Lung (tissue), 12 donors: ENCODE measurements around the gene CTDSPL2. TPM values are rescaled to one million over a fixed set of nuclear protein-coding genes. Genes with fewer than 3 reads are reported as not detected.

Experiments
- ATAC-seq: fragments of 200-7000 bp; cut with Tn5 transposase; one replicate; pipeline ENCODE4 v1.9.1; 2020; ENCODE audit warnings: moderate number of reproducible peaks; ENCODE audit not compliant: insufficient read depth, low FRiP score
- DNase-seq, 3 donors: peaks; one replicate each; pipeline ENCODE4 v3.0.0-alpha.2; 2013 to 2017
- H3K27ac ChIP-seq, 2 donors: one replicate each; pipeline ENCODE4 v1.5.1; 2013; ENCODE audit warnings: mild to moderate bottlenecking in 2 of 2, moderate library complexity in 2 of 2, control low read depth in 1 of 2, inconsistent platforms in 1 of 2, low read depth in 1 of 2, low read length in 1 of 2
- H3K27me3 ChIP-seq, 3 donors: one replicate each; pipeline ENCODE4 v1.5.1; 2013; ENCODE audit warnings: low read length in 2 of 3; ENCODE audit not compliant: control insufficient read depth in 3 of 3, insufficient read depth in 3 of 3
- H3K36me3 ChIP-seq, 4 donors: one replicate each; pipeline ENCODE4 v1.5.1; 2013; ENCODE audit warnings: low read length in 4 of 4, mild to moderate bottlenecking in 1 of 4, moderate library complexity in 1 of 4; ENCODE audit not compliant: control insufficient read depth in 4 of 4, insufficient read depth in 4 of 4
- H3K4me1 ChIP-seq, 5 donors: one replicate each; pipeline ENCODE4 v1.5.1; 2013; ENCODE audit warnings: low read length in 5 of 5, mild to moderate bottlenecking in 2 of 5, moderate library complexity in 1 of 5; ENCODE audit not compliant: control insufficient read depth in 5 of 5, insufficient read depth in 5 of 5
- H3K4me3 ChIP-seq: one replicate; pipeline ENCODE4 v1.5.1; 2013; ENCODE audit warnings: mild to moderate bottlenecking, control low read depth, moderate library complexity
- H3K9ac ChIP-seq, 2 donors: one replicate each; pipeline ENCODE4 v1.5.1; 2013; ENCODE audit warnings: low read length in 2 of 2, control low read depth in 1 of 2; ENCODE audit not compliant: insufficient read depth in 1 of 2
- H3K9me3 ChIP-seq, 4 donors: one replicate each; pipeline ENCODE4 v1.5.1; 2013; ENCODE audit warnings: low read length in 3 of 4, mild to moderate bottlenecking in 1 of 4, moderate library complexity in 1 of 4; ENCODE audit not compliant: control insufficient read depth in 4 of 4, insufficient read depth in 3 of 4
- CTCF ChIP-seq: IDR thresholded peaks from 2 replicates; pipeline ENCODE4 v1.5.1; 2012; ENCODE audit warnings: mild to moderate bottlenecking; ENCODE audit errors: control extremely low read depth, extremely low read depth
- WGBS, 2 donors: extraction: QIAGEN DNeasy Blood & Tissue Kit; methylation state at CpG; one replicate each; pipeline ENCODE4 v1.1.7; 2013; 5-methylcytosine and 5-hydroxymethylcytosine counted together
- polyA plus RNA-seq, 2 donors: library from polyadenylated mRNA; stranded (reverse); fragments of 200-250 nt; gene quantifications; one replicate each; pipeline ENCODE4 v1.2.1, GENCODE V29; 2013
- total RNA-seq, 2 donors: library from RNA; depleted of rRNA in 1 of 2; stranded (reverse); fragments of >200 nt in 1 of 2; gene quantifications; one replicate each; pipeline ENCODE4 v1.2.1, GENCODE V29; 2014 to 2021
- donor health status: control.
- donor health status: control.
- donor health status: Bipolar disorder and iron deficiency.
- donor health status: healthy.
- donor health status: DM: yes; HTN: yes; CAD: no.

The CTDSPL2 gene
- total and polyA plus RNA-seq, 4 donors, result 5.5 to 119 (median 19.0) TPM

GRCh38 chr15:44570361-44570760 lies 142.9 kb downstream of the CTDSPL2 start:
- DNase-seq, result no peak
- TF ChIP-seq CTCF, result no peak
- Histone ChIP-seq H3K27ac (no peak overlapping the region), H3K9me3 (peaks cover 0 to 6% (median 2%) of the 10 kb centered on the region in 4 donors), H3K9ac (no peak overlapping the region), H3K4me3 (no peak overlapping the region), H3K27me3 (no peaks in the 10 kb centered on the region), H3K36me3 (peaks cover 12 to 48% (median 37%) of the 10 kb centered on the region in 4 donors), H3K4me1 (no peaks in the 10 kb centered on the region)
- no peak for ATAC-seq
- WGBS, 2 donors, result 97% methylated on average over 4 of the region's 4 CpGs

GRCh38 chr15:44573386-44573785 lies 146.0 kb downstream of the CTDSPL2 start:
- no peak overlapping the region for H3K27ac ChIP-seq
- peaks cover 0 to 34% (median 25%) of the 10 kb centered on the region in 4 donors for H3K36me3 ChIP-seq
- no peaks in the 10 kb centered on the region for H3K9me3 ChIP-seq
- no peaks in the 10 kb centered on the region for H3K4me1 ChIP-seq
- no peak for TF ChIP-seq CTCF
- ATAC-seq (no peak), DNase-seq (no peak)
- H3K4me3 ChIP-seq, result no peak overlapping the region
- 92 to 96% methylated on average over 6 of the region's 6 CpGs for WGBS, 2 donors
- H3K27me3 ChIP-seq, result no peaks in the 10 kb centered on the region
- H3K9ac ChIP-seq, result no peak overlapping the region

- H3K27ac ChIP-seq, result no peak overlapping the region
- peaks cover 0 to 30% (median 20%) of the 10 kb centered on the region in 4 donors for H3K36me3 ChIP-seq
- WGBS, 2 donors, result 71 to 91% methylated on average over 1 of the region's 1 CpG
- ATAC-seq (no peak), DNase-seq (no peak)
- no peak for TF ChIP-seq CTCF
- H3K4me1 ChIP-seq, result no peaks in the 10 kb centered on the region
- no peaks in the 10 kb centered on the region for H3K27me3 ChIP-seq
- no peaks in the 10 kb centered on the region for H3K9me3 ChIP-seq
- H3K4me3 ChIP-seq, result no peak overlapping the region
- no peak overlapping the region for H3K9ac ChIP-seq
Measured at GRCh38 chr15:44574734-44575133, 147.3 kb downstream of the CTDSPL2 start.

Other genes with a start within 250 kb of the CTDSPL2 start
- gene FRMD5, start 232.4 kb upstream of the CTDSPL2 start, total RNA-seq, result 1 to 10 TPM in 1 of 2 donors, under 1 TPM in 1; 0.83 to 1.1 TPM
- under 1 TPM; 0.10 to 0.51 TPM for gene FRMD5, start 232.4 kb upstream of the CTDSPL2 start, polyA plus RNA-seq
- 100 to 1,000 TPM in 1 of 2 donors, 10 to 100 TPM in 1; 84.4 to 109 TPM for gene GOLM2, start 138.9 kb upstream of the CTDSPL2 start, total RNA-seq
- 10 to 100 TPM; 27.6 to 30.9 TPM for gene GOLM2, start 138.9 kb upstream of the CTDSPL2 start, polyA plus RNA-seq
- gene EIF3J, start 109.5 kb downstream of the CTDSPL2 start, total RNA-seq, result 10 to 100 TPM; 51.3 to 52.1 TPM
- gene EIF3J, start 109.5 kb downstream of the CTDSPL2 start, polyA plus RNA-seq, result 10 to 100 TPM; 32.0 to 49.7 TPM
- gene SPG11, start 236.0 kb downstream of the CTDSPL2 start, total RNA-seq, result 100 to 1,000 TPM in 1 of 2 donors, 10 to 100 TPM in 1; 86.5 to 119 TPM
- 10 to 100 TPM; 39.2 to 42.0 TPM for gene SPG11, start 236.0 kb downstream of the CTDSPL2 start, polyA plus RNA-seq